Neural crest cell (in vitro differentiated cells): ENCODE measurements around the gene VCAN. TPM values are rescaled to one million over a fixed set of nuclear protein-coding genes. Genes with fewer than 3 reads are reported as not detected.

Source experiments
- DNase-seq: peaks from one replicate; pipeline ENCODE4 v3.0.0; 2021; ENCODE audit warnings: low read depth, mixed read lengths, low spot score
- H3K27ac Mint-ChIP-seq: one replicate; pipeline ENCODE4 v1.8.0; 2021; ENCODE audit warnings: mild to moderate bottlenecking, mixed read lengths; ENCODE audit not compliant: unreplicated experiment
- H3K27me3 Mint-ChIP-seq: 2 replicates; pipeline ENCODE4 v1.8.0; 2021; ENCODE audit warnings: low read depth, mild to moderate bottlenecking, mixed read lengths
- H3K36me3 Mint-ChIP-seq: 2 replicates; pipeline ENCODE4 v1.8.0; 2021; ENCODE audit warnings: low read depth, mild to moderate bottlenecking, mixed read lengths
- H3K4me1 Mint-ChIP-seq: 2 replicates; pipeline ENCODE4 v1.8.0; 2021; ENCODE audit warnings: mixed read lengths
- H3K4me3 Mint-ChIP-seq: one replicate; pipeline ENCODE4 v1.8.0; 2021; ENCODE audit warnings: mild to moderate bottlenecking, mixed read lengths
- H3K9me3 Mint-ChIP-seq: 2 replicates; pipeline ENCODE4 v1.8.0; 2021; ENCODE audit warnings: mixed read lengths
- CTCF ChIP-seq: fragments of 200-600 bp; sonication (generic); conservative IDR thresholded peaks from 2 replicates; pipeline ENCODE4 v1.5.0; 2021; ENCODE audit warnings: antibody characterized with exemption, mild to moderate bottlenecking
- total RNA-seq: library from RNA; stranded (reverse); gene quantifications from 2 replicates; pipeline ENCODE4 v1.2.1, GENCODE V29; 2021

Gene VCAN
- total RNA-seq, 1 donor from 2014 or later, result 236 TPM

GRCh38 chr5:83540783-83541182 lies 69.2 kb downstream of the VCAN start:
- Mint-ChIP-seq H3K4me3 (no peak overlapping the region), H3K4me1 (no peaks in the 10 kb centered on the region), H3K36me3 (peaks cover 54% of the 10 kb centered on the region), H3K9me3 (peaks cover 5% of the 10 kb centered on the region), H3K27ac (no peak overlapping the region), H3K27me3 (no peaks in the 10 kb centered on the region)
- no peak for TF ChIP-seq CTCF
- no peak for DNase-seq

- Mint-ChIP-seq H3K4me1 (no peaks in the 10 kb centered on the region), H3K36me3 (peaks cover 50% of the 10 kb centered on the region), H3K9me3 (peaks cover 5% of the 10 kb centered on the region), H3K4me3 (no peak overlapping the region), H3K27me3 (no peaks in the 10 kb centered on the region), H3K27ac (no peak overlapping the region)
- no peak for TF ChIP-seq CTCF
- DNase-seq, result no peak
These were observed 71.3 kb downstream of the VCAN start for GRCh38 chr5:83542839-83543238.

- H3K9me3 Mint-ChIP-seq, result peaks cover 5% of the 10 kb centered on the region
- H3K36me3 Mint-ChIP-seq, result peaks cover 46% of the 10 kb centered on the region
- TF ChIP-seq CTCF, result no peak
- no peak overlapping the region for H3K4me3 Mint-ChIP-seq
- no peak overlapping the region for H3K27ac Mint-ChIP-seq
- H3K27me3 Mint-ChIP-seq, result no peaks in the 10 kb centered on the region
- H3K4me1 Mint-ChIP-seq, result no peaks in the 10 kb centered on the region
- DNase-seq, result no peak
These were observed 72.4 kb downstream of the VCAN start for GRCh38 chr5:83543898-83544297.

GRCh38 chr5:83547161-83547560 lies 75.6 kb downstream of the VCAN start:
- Mint-ChIP-seq H3K36me3 (peaks cover 27% of the 10 kb centered on the region), H3K4me3 (no peak overlapping the region), H3K9me3 (no peaks in the 10 kb centered on the region), H3K4me1 (no peaks in the 10 kb centered on the region), H3K27ac (no peak overlapping the region), H3K27me3 (no peaks in the 10 kb centered on the region)
- no peak for TF ChIP-seq CTCF
- no peak for DNase-seq

GRCh38 chr5:83547889-83548288 lies 76.3 kb downstream of the VCAN start:
- no peaks in the 10 kb centered on the region for H3K4me1 Mint-ChIP-seq
- no peak overlapping the region for H3K4me3 Mint-ChIP-seq
- no peaks in the 10 kb centered on the region for H3K27me3 Mint-ChIP-seq
- H3K27ac Mint-ChIP-seq, result no peak overlapping the region
- no peak for DNase-seq
- peaks cover 27% of the 10 kb centered on the region for H3K36me3 Mint-ChIP-seq
- no peaks in the 10 kb centered on the region for H3K9me3 Mint-ChIP-seq
- TF ChIP-seq CTCF, result no peak

GRCh38 chr5:83548581-83548980 lies 77.0 kb downstream of the VCAN start:
- no peaks in the 10 kb centered on the region for H3K27me3 Mint-ChIP-seq
- no peak overlapping the region for H3K27ac Mint-ChIP-seq
- no peaks in the 10 kb centered on the region for H3K4me1 Mint-ChIP-seq
- peaks cover 31% of the 10 kb centered on the region for H3K36me3 Mint-ChIP-seq
- no peak for TF ChIP-seq CTCF
- H3K4me3 Mint-ChIP-seq, result no peak overlapping the region
- DNase-seq, result no peak
- H3K9me3 Mint-ChIP-seq, result no peaks in the 10 kb centered on the region
